ENCODE data around the gene STPG3. TPM values are rescaled to one million over a fixed set of nuclear protein-coding genes. Genes with fewer than 3 reads are reported as not detected.

The STPG3 gene
- total and polyA plus RNA-seq, 9 of the 15 experiments (the other 6 are each of a cell fraction or from before 2014, with no cell fraction given), result not detected

DNA sequence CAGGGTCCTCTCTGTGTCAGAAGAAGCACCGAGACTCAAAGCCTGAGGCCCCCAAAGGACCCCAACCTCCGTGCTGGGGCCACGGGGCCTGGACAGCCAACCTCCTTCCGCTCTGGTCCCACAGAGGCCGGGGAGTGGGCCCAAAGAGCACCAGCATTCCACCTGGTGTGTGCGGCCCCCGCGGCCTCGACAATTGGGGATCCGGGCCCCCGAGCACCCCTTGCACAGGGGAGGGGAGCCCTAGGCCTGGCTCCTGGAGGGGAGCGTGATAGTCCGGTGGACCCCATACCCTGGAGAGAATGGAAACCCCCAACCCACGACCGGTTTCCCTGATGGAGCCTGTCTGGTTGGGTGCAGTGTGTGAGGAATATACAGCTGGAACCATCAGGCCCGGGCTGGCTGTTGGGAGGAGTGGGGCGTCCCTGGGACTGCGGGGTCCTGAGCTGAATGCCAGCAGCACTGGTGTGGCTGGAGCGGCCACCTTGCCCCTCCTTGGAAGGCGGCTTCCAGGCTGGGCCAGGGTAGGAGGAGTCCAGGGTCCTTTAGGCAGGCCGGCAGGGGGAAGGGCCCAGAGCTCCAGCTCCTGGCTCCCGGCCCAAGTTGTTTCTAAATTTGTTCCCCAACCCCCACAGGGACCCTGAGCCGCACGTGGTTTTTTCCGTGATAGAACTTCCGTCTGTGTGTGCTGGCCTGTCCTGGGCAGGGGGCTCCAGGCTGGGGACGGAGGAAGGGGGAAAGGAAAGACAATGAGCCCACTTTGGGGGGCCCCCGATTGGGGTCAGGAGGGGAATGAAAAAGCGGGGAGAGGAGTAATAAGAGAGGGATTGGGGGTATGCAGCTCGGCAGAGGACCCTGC lies 25.6 kb downstream of the STPG3 start (continued):
- TF ChIP-seq, protein P1, sequence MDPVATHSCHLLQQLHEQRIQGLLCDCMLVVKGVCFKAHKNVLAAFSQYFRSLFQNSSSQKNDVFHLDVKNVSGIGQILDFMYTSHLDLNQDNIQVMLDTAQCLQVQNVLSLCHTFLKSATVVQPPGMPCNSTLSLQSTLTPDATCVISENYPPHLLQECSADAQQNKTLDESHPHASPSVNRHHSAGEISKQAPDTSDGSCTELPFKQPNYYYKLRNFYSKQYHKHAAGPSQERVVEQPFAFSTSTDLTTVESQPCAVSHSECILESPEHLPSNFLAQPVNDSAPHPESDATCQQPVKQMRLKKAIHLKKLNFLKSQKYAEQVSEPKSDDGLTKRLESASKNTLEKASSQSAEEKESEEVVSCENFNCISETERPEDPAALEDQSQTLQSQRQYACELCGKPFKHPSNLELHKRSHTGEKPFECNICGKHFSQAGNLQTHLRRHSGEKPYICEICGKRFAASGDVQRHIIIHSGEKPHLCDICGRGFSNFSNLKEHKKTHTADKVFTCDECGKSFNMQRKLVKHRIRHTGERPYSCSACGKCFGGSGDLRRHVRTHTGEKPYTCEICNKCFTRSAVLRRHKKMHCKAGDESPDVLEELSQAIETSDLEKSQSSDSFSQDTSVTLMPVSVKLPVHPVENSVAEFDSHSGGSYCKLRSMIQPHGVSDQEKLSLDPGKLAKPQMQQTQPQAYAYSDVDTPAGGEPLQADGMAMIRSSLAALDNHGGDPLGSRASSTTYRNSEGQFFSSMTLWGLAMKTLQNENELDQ (CRISPR knock-in tag; IDR thresholded peaks at IDR 0.05; ENCODE audit: borderline replicate concordance), result no peak
- TF ChIP-seq MEF2D (tag; conservative IDR thresholded peaks at IDR 0.05; ENCODE audit: low read depth) (peak; percentile 78; the same call in 1 of the 2 replicates), NFRKB (IDR thresholded peaks at IDR 0.05; ENCODE audit: low read depth) (peak; percentile 88), ZNF830 (CRISPR knock-in tag; IDR thresholded peaks at IDR 0.05) (no peak), ZNF76 (CRISPR knock-in tag; IDR thresholded peaks at IDR 0.05; ENCODE audit: borderline replicate concordance) (no peak), SRSF7 (optimal IDR thresholded peaks at IDR 0.05; ENCODE audit: low read depth, low read length) (no peak), HNRNPUL1 (IDR thresholded peaks at IDR 0.05; ENCODE audit: low read length) (no peak), COPS2 (conservative IDR thresholded peaks at IDR 0.05) (no peak), ZNF3 (CRISPR knock-in tag; IDR thresholded peaks at IDR 0.05) (no peak), HLTF (IDR thresholded peaks at IDR 0.05) (no peak), JUN (IDR thresholded peaks at IDR 0.05; ENCODE audit: borderline replicate concordance, low read depth, low read length) (peak; percentile 6; the same call in 1 of the 2 replicates), JUN (CRISPR knock-in tag; IDR thresholded peaks at IDR 0.05; ENCODE audit: borderline replicate concordance) (no peak)
- TF ChIP-seq, protein P2, sequence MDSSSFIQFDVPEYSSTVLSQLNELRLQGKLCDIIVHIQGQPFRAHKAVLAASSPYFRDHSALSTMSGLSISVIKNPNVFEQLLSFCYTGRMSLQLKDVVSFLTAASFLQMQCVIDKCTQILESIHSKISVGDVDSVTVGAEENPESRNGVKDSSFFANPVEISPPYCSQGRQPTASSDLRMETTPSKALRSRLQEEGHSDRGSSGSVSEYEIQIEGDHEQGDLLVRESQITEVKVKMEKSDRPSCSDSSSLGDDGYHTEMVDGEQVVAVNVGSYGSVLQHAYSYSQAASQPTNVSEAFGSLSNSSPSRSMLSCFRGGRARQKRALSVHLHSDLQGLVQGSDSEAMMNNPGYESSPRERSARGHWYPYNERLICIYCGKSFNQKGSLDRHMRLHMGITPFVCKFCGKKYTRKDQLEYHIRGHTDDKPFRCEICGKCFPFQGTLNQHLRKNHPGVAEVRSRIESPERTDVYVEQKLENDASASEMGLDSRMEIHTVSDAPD (CRISPR knock-in tag; IDR thresholded peaks at IDR 0.05), result no peak
- TF ChIP-seq, protein P3, sequence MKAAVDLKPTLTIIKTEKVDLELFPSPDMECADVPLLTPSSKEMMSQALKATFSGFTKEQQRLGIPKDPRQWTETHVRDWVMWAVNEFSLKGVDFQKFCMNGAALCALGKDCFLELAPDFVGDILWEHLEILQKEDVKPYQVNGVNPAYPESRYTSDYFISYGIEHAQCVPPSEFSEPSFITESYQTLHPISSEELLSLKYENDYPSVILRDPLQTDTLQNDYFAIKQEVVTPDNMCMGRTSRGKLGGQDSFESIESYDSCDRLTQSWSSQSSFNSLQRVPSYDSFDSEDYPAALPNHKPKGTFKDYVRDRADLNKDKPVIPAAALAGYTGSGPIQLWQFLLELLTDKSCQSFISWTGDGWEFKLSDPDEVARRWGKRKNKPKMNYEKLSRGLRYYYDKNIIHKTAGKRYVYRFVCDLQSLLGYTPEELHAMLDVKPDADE (conservative IDR thresholded peaks at IDR 0.05; ENCODE audit: control insufficient read depth, low read depth, low read length), result 0 out of 2 replicates have a peak, but pooled peaks have one; percentile 49
- TF ChIP-seq, protein P4, sequence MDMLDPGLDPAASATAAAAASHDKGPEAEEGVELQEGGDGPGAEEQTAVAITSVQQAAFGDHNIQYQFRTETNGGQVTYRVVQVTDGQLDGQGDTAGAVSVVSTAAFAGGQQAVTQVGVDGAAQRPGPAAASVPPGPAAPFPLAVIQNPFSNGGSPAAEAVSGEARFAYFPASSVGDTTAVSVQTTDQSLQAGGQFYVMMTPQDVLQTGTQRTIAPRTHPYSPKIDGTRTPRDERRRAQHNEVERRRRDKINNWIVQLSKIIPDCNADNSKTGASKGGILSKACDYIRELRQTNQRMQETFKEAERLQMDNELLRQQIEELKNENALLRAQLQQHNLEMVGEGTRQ (CRISPR knock-in tag; IDR thresholded peaks at IDR 0.05), result peak; percentile 70
- TF ChIP-seq, protein P5, sequence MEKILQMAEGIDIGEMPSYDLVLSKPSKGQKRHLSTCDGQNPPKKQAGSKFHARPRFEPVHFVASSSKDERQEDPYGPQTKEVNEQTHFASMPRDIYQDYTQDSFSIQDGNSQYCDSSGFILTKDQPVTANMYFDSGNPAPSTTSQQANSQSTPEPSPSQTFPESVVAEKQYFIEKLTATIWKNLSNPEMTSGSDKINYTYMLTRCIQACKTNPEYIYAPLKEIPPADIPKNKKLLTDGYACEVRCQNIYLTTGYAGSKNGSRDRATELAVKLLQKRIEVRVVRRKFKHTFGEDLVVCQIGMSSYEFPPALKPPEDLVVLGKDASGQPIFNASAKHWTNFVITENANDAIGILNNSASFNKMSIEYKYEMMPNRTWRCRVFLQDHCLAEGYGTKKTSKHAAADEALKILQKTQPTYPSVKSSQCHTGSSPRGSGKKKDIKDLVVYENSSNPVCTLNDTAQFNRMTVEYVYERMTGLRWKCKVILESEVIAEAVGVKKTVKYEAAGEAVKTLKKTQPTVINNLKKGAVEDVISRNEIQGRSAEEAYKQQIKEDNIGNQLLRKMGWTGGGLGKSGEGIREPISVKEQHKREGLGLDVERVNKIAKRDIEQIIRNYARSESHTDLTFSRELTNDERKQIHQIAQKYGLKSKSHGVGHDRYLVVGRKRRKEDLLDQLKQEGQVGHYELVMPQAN (IDR thresholded peaks at IDR 0.05; ENCODE audit: borderline replicate concordance), result peak; percentile 85; the same call in 1 of the 2 replicates
